DMS114 treated with DMSO at 0.1 percent for 48 hours (cell line): ENCODE data around the gene GNAS.
"Not testable (repeated sequence)": the region's sequence is repeated elsewhere in the genome, so short reads cannot be mapped to it uniquely, and the experiment has no call there.

Source experiments
- DNase-seq: peaks from one replicate; lab custom pipeline; 2025; ENCODE audit not compliant: unreplicated experiment; lab: John Stamatoyannopoulos, UW

The GNAS gene

DNA sequence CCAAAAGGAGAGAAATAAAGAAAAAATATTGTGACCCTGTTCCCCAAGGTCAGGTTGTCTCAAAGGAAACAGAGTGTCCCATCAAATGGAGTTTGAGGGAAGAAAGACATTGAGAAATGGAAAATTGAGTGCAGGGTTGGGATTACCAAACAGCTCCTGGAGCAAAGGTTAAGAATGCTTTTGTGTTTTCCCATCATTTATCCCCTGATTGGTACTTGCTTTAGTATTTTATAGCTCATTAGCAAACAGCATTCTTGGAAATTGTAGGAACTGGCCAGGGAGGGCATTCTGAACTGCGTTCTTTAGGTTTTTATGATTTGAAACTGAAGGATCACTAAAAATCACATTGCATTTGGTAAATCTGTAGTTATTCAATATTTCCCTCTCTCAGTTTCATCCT, 69.5 kb downstream of the GNAS start:
- no peak for DNase-seq

DNA sequence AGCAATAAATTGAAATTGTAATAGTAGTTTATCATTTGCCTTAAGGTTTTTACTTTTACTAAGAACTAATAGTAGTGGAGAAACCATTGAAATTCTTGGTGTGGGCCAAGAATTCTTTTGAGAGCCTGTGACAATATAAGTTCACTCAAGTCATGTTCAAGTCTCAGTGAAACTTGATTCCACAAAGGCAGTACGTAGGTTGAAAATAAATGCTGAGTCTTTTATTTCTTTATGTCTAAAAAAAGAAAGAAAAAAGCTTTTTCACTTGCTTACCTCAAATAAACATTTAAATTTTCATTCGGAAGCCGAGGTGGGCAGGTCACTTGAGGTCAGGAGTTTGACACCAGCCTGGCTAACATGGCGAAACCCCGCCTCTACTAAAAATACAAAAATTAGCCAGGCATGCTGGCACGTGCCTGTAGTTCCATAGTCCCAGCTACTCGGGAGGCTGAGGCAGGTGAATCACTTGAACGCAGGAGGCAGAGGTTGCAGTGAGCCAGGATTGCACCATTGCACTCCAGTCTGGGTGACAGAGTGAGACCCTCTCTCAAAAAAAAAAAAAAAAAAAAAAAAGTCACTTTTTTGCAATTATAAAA, 70.7 kb downstream of the GNAS start:
- DNase-seq: no peak

DNA sequence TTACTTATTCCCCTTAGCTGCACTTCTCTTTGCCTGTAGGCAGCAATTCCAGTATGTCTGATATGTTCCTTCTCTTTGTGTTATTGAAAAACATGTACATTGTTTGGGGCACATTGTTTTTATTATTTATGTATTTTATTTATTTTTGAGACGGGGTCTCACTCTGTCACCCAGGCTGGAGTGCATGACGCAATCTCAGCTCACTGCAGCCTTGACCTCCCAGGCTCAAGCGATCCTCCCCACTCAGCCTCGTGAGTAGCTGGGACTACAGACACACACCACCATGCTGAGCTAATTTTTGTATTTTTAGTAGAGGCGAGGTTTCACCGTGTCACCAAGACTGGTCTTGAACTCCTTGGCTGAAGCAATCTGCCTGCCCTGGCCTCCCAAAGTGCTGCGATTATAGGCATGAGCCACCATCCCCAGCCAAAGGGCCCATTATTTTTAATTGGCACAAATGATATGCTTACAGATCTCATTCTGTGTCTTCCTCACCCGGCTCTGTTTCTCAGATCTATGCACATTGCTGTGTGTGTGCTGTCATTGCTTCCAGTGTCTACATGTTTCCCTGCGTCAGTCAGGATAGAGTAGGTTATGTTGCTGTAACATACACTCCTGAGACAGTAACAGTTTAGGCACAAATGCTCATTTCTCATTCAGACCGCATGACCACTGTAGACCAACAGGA, 74.4 kb downstream of the GNAS start:
- no peak for DNase-seq

DNA sequence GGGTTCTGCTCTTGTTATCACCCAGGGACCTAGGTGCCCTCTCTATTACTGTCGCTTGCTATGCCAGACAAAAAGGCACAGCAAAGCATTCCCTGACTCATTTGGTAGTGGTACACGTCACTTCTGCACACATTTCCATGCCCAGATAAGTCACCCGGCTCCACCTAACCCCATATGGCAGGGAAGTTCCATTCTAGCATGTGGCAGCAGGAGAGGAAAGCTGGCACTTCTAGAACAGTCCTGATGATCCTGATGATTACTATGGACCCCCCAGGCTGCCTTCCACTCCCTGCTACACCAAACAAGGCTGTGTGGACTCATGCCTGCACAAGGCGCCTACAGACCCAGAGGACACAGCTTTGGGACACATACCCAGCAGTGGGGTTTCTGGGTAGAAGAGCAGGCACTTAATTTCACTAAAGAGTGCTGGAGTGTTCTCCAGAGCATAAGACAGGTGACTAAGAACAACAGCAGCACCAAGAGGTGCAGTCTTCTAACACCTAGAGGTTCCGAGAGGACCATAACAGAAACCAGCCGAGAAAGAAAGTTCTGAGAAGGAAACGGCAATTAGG, 75.1 kb downstream of the GNAS start:
- DNase-seq: no peak

DNA sequence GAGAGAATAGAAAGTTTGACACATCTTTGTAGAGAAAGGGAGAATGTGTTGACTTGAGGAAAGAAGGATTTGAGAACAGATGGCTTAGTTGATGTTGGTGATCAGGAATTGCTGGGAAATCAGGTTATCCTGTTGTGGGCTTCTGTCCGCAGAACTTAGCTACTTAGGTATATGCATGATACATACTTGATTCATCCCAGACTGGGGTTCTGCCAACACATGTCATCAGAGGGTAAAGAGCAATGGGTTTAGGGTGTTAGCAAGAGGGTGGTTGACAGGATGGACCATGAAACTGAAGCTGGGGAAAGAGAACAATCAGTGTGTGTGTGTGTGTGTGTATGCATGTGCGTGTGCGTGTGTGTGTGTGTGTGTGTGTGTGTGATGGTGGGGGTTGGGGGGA, 78.0 kb downstream of the GNAS start:
- DNase-seq: no peak

- no peak for DNase-seq
Measured at GRCh38 chr20:58932170-58932569, 79.7 kb downstream of the GNAS start.

- DNase-seq: no peak
Measured at GRCh38 chr20:58938078-58938477, 85.6 kb downstream of the GNAS start.

GRCh38 chr20:58938541-58938940, 86.0 kb downstream of the GNAS start:
- no peak for DNase-seq

DNA sequence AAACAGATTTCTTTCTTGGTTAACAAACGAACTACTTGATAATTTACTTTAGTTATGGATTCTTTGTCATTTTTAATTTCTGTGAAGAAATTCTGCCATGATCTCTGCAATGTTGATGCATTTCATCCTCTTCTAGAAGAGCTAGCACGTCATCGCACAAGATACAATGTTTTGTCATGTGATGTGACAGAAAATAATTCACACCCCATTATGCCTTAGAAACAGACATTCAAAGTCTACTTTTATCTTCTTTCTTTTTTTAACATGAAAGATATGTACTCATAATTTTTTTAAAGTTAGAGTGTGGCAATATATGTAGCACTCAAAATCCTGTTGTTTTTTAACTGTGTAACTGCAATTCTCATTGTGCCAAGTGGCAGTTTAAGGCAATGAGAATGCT, 89.0 kb downstream of the GNAS start:
- DNase-seq: no peak

GRCh38 chr20:58942549-58942948, 90.0 kb downstream of the GNAS start:
- no peak for DNase-seq

- no peak for DNase-seq
Measured at GRCh38 chr20:58944610-58945009, 92.1 kb downstream of the GNAS start.

DNA sequence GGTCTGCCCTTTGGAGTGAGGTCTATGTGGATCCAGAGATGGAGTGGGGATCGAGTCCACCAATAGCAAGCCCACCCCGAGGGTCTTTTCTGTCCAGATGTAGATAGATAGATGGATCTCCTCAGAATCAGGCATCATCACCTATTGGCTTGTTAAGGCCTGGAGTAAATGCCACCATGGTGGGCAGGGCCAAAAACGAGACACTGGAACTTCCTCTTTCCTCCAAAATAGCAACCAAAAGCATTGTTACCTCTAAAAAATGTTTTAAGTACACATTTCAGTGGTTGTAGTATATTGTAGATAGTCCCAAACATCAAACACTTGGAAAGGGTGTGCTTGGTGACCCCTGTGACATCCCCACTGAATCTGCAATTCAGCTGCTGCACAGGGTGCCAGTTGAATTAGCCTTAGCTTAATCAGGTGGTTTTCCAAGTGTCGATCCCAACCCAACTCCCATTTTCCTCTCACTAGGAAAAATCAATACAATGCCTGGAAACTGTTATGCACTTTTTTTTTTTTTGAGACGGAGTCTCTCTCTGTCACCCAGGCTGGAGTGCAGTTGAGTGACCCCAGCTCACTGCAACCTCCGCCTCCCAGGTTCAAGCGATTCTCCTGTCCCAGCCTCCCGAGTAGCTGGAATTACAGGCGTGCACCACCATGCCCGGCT, 93.6 kb downstream of the GNAS start:
- no peak for DNase-seq

DNA sequence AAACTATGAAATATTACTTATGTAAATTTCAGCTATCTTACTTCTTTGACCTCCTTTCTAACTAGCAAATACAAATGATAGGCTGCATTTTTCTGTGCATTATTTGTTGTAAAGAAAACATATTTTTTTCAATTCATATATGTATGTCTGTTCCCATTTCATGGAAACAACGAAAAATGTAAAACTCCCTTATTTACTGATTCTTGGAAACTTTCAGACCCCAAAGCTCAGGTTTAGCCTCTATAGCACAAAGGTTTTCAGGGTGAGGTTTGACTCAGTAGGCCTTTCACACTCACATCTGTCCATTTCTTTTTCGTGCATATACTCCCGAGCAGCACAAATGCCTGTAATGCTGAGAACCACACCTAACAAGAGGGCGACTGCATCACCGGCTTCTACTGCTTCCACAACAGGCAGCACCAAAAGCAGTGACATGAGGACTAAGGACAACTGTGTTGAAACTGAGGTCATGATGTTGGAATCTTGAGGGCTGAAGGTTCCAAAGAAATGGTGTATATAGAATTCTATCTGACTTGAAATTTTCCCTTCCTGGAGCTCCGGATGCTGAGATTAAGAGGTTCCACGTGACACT, 95.4 kb downstream of the GNAS start:
- DNase-seq: not testable (repeated sequence)

- DNase-seq: no peak
Measured at GRCh38 chr20:58950603-58951002, 98.1 kb downstream of the GNAS start.

GRCh38 chr20:58953050-58953449, 100.5 kb downstream of the GNAS start:
- DNase-seq: no peak

DNA sequence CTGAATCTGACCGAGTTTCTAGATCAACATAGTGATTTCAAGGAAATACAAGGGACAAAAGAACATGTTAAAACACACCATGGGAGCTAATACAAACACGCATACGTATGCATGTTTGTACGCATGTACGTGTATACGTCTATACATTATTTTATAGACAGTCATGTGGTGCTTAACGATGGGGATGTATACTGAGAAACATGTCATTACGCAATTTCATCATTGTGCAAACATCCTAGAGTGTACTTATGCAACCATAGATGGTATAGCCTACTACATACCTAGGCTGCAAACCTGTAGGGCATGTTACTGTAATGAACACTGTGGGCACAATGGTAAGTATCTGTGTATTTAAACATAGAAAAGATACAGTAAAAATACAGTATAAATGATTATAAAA, 103.6 kb downstream of the GNAS start:
- no peak for DNase-seq

DNA sequence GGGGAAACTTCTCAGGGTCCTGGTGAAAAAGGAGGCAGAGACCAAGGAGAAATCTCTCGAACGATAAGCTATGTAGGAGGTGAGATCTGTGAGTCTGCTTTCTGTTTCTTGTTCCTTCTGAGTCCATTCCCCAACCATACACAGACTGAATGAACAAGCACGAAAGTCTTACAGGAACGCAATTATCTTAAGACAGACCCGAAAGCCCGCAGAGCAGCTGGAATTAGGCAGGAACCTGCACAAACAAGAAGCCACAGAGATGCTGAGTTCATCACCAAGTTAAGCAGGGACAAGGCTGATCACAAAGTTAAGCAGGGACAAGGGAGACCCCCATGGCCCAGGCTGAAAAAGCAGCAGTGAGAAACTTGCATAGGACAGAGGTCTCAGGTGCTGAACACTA, 107.1 kb downstream of the GNAS start:
- DNase-seq: no peak
